Liver (tissue), 9 donors: Measurements from ENCODE around the gene TP63. TPM values are rescaled to one million over a fixed set of nuclear protein-coding genes. Genes with fewer than 3 reads are reported as not detected.

Experiments used
- DNase-seq: peaks from one replicate; pipeline ENCODE4 v3.0.0-alpha.2; 2017; ENCODE audit warnings: low spot score
- H3K27ac ChIP-seq, 2 donors: one replicate each; pipeline ENCODE4 v1.7.0; 2013; ENCODE audit warnings: inconsistent platforms in 2 of 2, low read length in 2 of 2, control low read depth in 1 of 2, low read depth in 1 of 2, mild to moderate bottlenecking in 1 of 2
- H3K27me3 ChIP-seq, 4 donors: one replicate each; pipeline versions ENCODE4 v1.6.1 to v1.7.0; 2013; ENCODE audit warnings: low read length in 3 of 4, inconsistent platforms in 1 of 4, mild to moderate bottlenecking in 1 of 4, moderate library complexity in 1 of 4; ENCODE audit not compliant: control insufficient read depth in 4 of 4, insufficient read depth in 4 of 4
- H3K36me3 ChIP-seq, 4 donors: one replicate each; pipeline versions ENCODE4 v1.6.1 to v1.7.0; 2013; ENCODE audit warnings: low read length in 3 of 4, mild to moderate bottlenecking in 3 of 4, low read depth in 1 of 4, moderate library complexity in 1 of 4; ENCODE audit not compliant: control insufficient read depth in 4 of 4, insufficient read depth in 3 of 4
- H3K4me1 ChIP-seq, 4 donors: one replicate each; pipeline versions ENCODE4 v1.6.1 to v1.7.0; 2013; ENCODE audit warnings: low read length in 3 of 4, mild to moderate bottlenecking in 3 of 4, moderate library complexity in 1 of 4; ENCODE audit not compliant: control insufficient read depth in 4 of 4, insufficient read depth in 4 of 4
- H3K4me3 ChIP-seq, 3 donors: one replicate each; pipeline versions ENCODE4 v1.6.1 to v1.7.0; 2013; ENCODE audit warnings: low read length in 3 of 3, control low read depth in 1 of 3, low read depth in 1 of 3, mild to moderate bottlenecking in 1 of 3
- H3K9ac ChIP-seq, 2 donors: one replicate each; pipeline ENCODE4 v1.7.0; 2013; ENCODE audit warnings: low read length in 2 of 2, mild to moderate bottlenecking in 2 of 2, moderate library complexity in 2 of 2, control low read depth in 1 of 2, low read depth in 1 of 2
- H3K9me3 ChIP-seq, 4 donors: one replicate each; pipeline versions ENCODE4 v1.6.1 to v1.7.0; 2013; ENCODE audit warnings: low read length in 3 of 4; ENCODE audit not compliant: control insufficient read depth in 4 of 4
- ATF3 ChIP-seq: IDR thresholded peaks from 2 replicates; pipeline ENCODE4 v1.6.1; 2016; ENCODE audit warnings: antibody characterized with exemption
- CTCF ChIP-seq: fragments of 150-350 bp; IDR thresholded peaks from 2 replicates; pipeline ENCODE4 v1.5.1; 2017; ENCODE audit warnings: improper control_type of control experiment, low read depth, low read length; ENCODE audit not compliant: missing input control
- EGR1 ChIP-seq, 2 donors: IDR thresholded peaks; 2 replicates each; pipeline ENCODE4 v1.6.1; 2016 to 2018; ENCODE audit warnings: antibody characterized with exemption in 2 of 2, low read depth in 2 of 2
- FOXA1 ChIP-seq: IDR thresholded peaks from 2 replicates; pipeline ENCODE4 v1.6.1; 2016; ENCODE audit warnings: antibody characterized with exemption
- FOXA2 ChIP-seq: IDR thresholded peaks from 2 replicates; pipeline ENCODE4 v1.6.1; 2016; ENCODE audit warnings: antibody characterized with exemption
- HNF4G ChIP-seq: IDR thresholded peaks from 2 replicates; pipeline ENCODE4 v1.6.1; 2016; ENCODE audit warnings: antibody characterized with exemption
- JUND ChIP-seq, 2 donors: IDR thresholded peaks; 2 replicates each; pipeline ENCODE4 v1.6.1; 2016; ENCODE audit warnings: antibody characterized with exemption in 2 of 2
- NR2F2 ChIP-seq: IDR thresholded peaks from 2 replicates; pipeline ENCODE4 v1.6.1; 2016; ENCODE audit warnings: antibody characterized with exemption
- RAD21 ChIP-seq, 2 donors: IDR thresholded peaks; 2 replicates each; pipeline ENCODE4 v1.6.1; 2016; ENCODE audit warnings: antibody characterized with exemption in 2 of 2, mild to moderate bottlenecking in 2 of 2
- SP1 ChIP-seq: IDR thresholded peaks from 2 replicates; pipeline ENCODE4 v1.6.1; 2018; ENCODE audit warnings: antibody characterized with exemption, mild to moderate bottlenecking
- TAF1 ChIP-seq: conservative IDR thresholded peaks from 2 replicates; pipeline ENCODE4 v1.6.1; 2016; ENCODE audit warnings: antibody characterized with exemption, mild to moderate bottlenecking
- YY1 ChIP-seq: IDR thresholded peaks from 2 replicates; pipeline ENCODE4 v1.6.1; 2016; ENCODE audit warnings: antibody characterized with exemption, mild to moderate bottlenecking
- WGBS: extraction: QIAGEN DNeasy Blood & Tissue Kit; methylation state at CpG from one replicate; pipeline ENCODE4 v1.1.7; 2013; 5-methylcytosine and 5-hydroxymethylcytosine counted together
- polyA plus RNA-seq, 2 donors: library from polyadenylated mRNA; stranded (reverse) in 1 of 2; unstranded in 1 of 2; fragments of 200-250 nt in 1 of 2; fragments of >200 nt in 1 of 2; fragmentation: Nextera tagmentation in 1 of 2; extraction: Ambion mirVana in 1 of 2; gene quantifications; one replicate each; pipeline versions ENCODE4 v1.2.1 to v1.2.3, GENCODE V29; 2013 to 2015
- total RNA-seq, 2 donors: library from RNA; depleted of rRNA; stranded (reverse); fragments of >200 nt; gene quantifications; one replicate each; pipeline ENCODE4 v1.2.3, GENCODE V29; 2014
- TF ChIP-seq, protein P1 (sequence below): IDR thresholded peaks from 2 replicates; pipeline ENCODE4 v1.6.1; 2016; ENCODE audit warnings: antibody characterized with exemption, mild to moderate bottlenecking
- TF ChIP-seq, protein P2 (sequence below): IDR thresholded peaks from 2 replicates; pipeline ENCODE4 v1.6.1; 2016; ENCODE audit warnings: antibody characterized with exemption
- TF ChIP-seq, protein P3 (sequence below): IDR thresholded peaks from 2 replicates; pipeline ENCODE4 v1.6.1; 2016; ENCODE audit warnings: antibody characterized with exemption
- donor health status: healthy.
- donor health status: healthy.
- donor health status: healthy.
- donor health status: healthy.
- donor health status: healthy.

TP63 gene
- total and polyA plus RNA-seq, 4 donors, result under 0.01 to 0.08 (median 0.05) TPM; not detected in 1

DNA sequence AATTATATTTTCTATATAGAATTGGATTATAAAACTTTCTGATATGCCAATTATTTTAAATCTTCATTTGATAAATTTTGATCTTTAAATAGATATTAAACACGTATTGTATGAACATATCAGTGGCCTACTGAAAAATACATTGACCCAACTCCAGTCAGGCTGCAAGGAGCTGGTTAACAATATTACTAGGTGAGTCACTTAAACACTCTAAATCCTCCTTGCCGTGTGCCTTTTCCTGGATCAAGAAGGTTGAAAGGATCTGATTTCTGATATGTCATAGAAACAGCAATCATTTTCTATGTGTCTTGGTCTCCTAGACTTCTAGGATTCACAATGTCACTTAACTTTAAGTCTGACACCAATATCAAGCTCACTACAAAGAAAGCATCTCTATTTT lies 123.2 kb downstream of the TP63 start:
- DNase-seq, result no peak
- H3K27ac ChIP-seq, result no peak overlapping the region
- no peaks in the 10 kb centered on the region for H3K36me3 ChIP-seq
- H3K4me3 ChIP-seq, result no peak overlapping the region
- H3K9ac ChIP-seq, result no peak overlapping the region
- H3K4me1 ChIP-seq, result no peaks in the 10 kb centered on the region
- TF ChIP-seq, protein P1, sequence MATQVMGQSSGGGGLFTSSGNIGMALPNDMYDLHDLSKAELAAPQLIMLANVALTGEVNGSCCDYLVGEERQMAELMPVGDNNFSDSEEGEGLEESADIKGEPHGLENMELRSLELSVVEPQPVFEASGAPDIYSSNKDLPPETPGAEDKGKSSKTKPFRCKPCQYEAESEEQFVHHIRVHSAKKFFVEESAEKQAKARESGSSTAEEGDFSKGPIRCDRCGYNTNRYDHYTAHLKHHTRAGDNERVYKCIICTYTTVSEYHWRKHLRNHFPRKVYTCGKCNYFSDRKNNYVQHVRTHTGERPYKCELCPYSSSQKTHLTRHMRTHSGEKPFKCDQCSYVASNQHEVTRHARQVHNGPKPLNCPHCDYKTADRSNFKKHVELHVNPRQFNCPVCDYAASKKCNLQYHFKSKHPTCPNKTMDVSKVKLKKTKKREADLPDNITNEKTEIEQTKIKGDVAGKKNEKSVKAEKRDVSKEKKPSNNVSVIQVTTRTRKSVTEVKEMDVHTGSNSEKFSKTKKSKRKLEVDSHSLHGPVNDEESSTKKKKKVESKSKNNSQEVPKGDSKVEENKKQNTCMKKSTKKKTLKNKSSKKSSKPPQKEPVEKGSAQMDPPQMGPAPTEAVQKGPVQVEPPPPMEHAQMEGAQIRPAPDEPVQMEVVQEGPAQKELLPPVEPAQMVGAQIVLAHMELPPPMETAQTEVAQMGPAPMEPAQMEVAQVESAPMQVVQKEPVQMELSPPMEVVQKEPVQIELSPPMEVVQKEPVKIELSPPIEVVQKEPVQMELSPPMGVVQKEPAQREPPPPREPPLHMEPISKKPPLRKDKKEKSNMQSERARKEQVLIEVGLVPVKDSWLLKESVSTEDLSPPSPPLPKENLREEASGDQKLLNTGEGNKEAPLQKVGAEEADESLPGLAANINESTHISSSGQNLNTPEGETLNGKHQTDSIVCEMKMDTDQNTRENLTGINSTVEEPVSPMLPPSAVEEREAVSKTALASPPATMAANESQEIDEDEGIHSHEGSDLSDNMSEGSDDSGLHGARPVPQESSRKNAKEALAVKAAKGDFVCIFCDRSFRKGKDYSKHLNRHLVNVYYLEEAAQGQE, result no peak
- TF ChIP-seq CTCF, result no peak
- TF ChIP-seq FOXA2, result no peak
- TF ChIP-seq JUND (IDR thresholded peaks at IDR 0.05), result no peak
- TF ChIP-seq, protein P2, sequence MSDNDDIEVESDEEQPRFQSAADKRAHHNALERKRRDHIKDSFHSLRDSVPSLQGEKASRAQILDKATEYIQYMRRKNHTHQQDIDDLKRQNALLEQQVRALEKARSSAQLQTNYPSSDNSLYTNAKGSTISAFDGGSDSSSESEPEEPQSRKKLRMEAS, result no peak
- TF ChIP-seq ATF3, result no peak
- TF ChIP-seq TAF1, result no peak
- no peak for TF ChIP-seq HNF4G
- TF ChIP-seq YY1, result no peak
- no peaks in the 10 kb centered on the region for H3K9me3 ChIP-seq
- no peaks in the 10 kb centered on the region for H3K27me3 ChIP-seq
- 81% methylated on average over 2 of the region's 2 CpGs for WGBS

DNA sequence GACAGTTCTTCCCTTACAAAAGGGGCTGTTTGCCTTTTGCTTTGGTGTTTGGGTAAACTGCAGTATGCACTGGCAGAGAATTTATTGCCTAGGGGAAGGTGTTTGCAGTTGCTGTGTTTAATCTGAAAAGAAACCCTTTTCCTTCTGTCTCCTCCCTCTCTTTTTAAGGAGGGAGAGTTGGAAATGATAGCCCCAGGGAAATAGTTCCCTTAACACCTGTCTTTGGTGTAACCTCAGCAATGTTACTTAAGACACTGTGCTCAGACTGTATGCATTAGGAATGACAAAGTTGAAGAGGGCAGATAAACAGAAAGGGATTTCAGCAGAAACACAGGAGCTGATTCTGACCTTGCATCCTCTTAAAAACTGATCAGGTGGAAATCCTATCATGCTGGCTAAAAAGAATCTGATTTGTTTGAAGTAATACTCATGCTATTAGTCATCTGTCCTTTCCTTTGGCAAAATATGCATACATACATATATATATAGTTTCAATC lies 125.4 kb downstream of the TP63 start:
- H3K4me3 ChIP-seq, result no peak overlapping the region
- H3K9ac ChIP-seq, result no peak overlapping the region
- TF ChIP-seq EGR1 (IDR thresholded peaks at IDR 0.05; ENCODE audit: low read depth in 2 of 2), result no peak
- TF ChIP-seq TAF1, result no peak
- TF ChIP-seq RAD21 (IDR thresholded peaks at IDR 0.05), result no peak
- TF ChIP-seq FOXA1, result no peak
- no peak for TF ChIP-seq JUND (IDR thresholded peaks at IDR 0.05)
- no peak for TF ChIP-seq SP1
- no peaks in the 10 kb centered on the region for H3K9me3 ChIP-seq
- H3K27me3 ChIP-seq, result no peaks in the 10 kb centered on the region
- no peaks in the 10 kb centered on the region for H3K36me3 ChIP-seq
- DNase-seq, result no peak
- H3K27ac ChIP-seq, result no peak overlapping the region
- no peaks in the 10 kb centered on the region for H3K4me1 ChIP-seq

GRCh38 chr3:189758186-189758585 lies 127.0 kb downstream of the TP63 start:
- DNase-seq, result no peak
- WGBS, result 94% methylated on average over 6 of the region's 6 CpGs
- TF ChIP-seq FOXA1, result no peak
- TF ChIP-seq SP1, result no peak
- no peak for TF ChIP-seq RAD21 (IDR thresholded peaks at IDR 0.05)
- TF ChIP-seq HNF4G, result no peak
- no peak for TF ChIP-seq NR2F2
- no peak for TF ChIP-seq EGR1 (IDR thresholded peaks at IDR 0.05; ENCODE audit: low read depth in 2 of 2)
- no peak for TF ChIP-seq JUND (IDR thresholded peaks at IDR 0.05)
- no peak for TF ChIP-seq ATF3
- TF ChIP-seq TAF1, result no peak
- TF ChIP-seq, protein P3, sequence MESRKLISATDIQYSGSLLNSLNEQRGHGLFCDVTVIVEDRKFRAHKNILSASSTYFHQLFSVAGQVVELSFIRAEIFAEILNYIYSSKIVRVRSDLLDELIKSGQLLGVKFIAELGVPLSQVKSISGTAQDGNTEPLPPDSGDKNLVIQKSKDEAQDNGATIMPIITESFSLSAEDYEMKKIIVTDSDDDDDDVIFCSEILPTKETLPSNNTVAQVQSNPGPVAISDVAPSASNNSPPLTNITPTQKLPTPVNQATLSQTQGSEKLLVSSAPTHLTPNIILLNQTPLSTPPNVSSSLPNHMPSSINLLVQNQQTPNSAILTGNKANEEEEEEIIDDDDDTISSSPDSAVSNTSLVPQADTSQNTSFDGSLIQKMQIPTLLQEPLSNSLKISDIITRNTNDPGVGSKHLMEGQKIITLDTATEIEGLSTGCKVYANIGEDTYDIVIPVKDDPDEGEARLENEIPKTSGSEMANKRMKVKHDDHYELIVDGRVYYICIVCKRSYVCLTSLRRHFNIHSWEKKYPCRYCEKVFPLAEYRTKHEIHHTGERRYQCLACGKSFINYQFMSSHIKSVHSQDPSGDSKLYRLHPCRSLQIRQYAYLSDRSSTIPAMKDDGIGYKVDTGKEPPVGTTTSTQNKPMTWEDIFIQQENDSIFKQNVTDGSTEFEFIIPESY, result no peak
- no peak for TF ChIP-seq FOXA2
- TF ChIP-seq, protein P1, result no peak
- TF ChIP-seq YY1, result no peak

More at GRCh38 chr3:189758186-189758585, 127.0 kb downstream of the TP63 start:
- no peaks in the 10 kb centered on the region for H3K36me3 ChIP-seq
- no peaks in the 10 kb centered on the region for H3K27me3 ChIP-seq
- no peak overlapping the region for H3K9ac ChIP-seq
- H3K4me3 ChIP-seq, result no peak overlapping the region
- no peaks in the 10 kb centered on the region for H3K4me1 ChIP-seq
- H3K9me3 ChIP-seq, result no peaks in the 10 kb centered on the region
- no peak overlapping the region for H3K27ac ChIP-seq
